Activated T-helper 17 cell treated with anti-CD3 and anti-CD28 coated beads, Interleukin-2, amount 50 U/mL, for 72 hours (primary cell): ENCODE data around the gene PLBD2. TPM values are rescaled to one million over a fixed set of nuclear protein-coding genes. Genes with fewer than 3 reads are reported as not detected.

ENCODE experiments used
- ATAC-seq: fragments of 150-1000 bp; cut with Tn5 transposase; replicated peaks from 2 replicates; pipeline ENCODE4 v1.10.0; 2021; ENCODE audit warnings: mild to moderate bottlenecking, moderate library complexity
- H3K27ac Mint-ChIP-seq: one replicate; pipeline ENCODE4 v1.8.0; 2022; ENCODE audit warnings: mixed read lengths
- H3K27me3 Mint-ChIP-seq: one replicate; pipeline ENCODE4 v1.8.0; 2022; ENCODE audit warnings: mixed read lengths
- H3K36me3 Mint-ChIP-seq: one replicate; pipeline ENCODE4 v1.8.0; 2022; ENCODE audit warnings: low read depth, mild to moderate bottlenecking, mixed read lengths
- H3K4me1 Mint-ChIP-seq: one replicate; pipeline ENCODE4 v1.8.0; 2022; ENCODE audit warnings: mixed read lengths
- H3K4me3 Mint-ChIP-seq: one replicate; pipeline ENCODE4 v1.8.0; 2022; ENCODE audit warnings: mild to moderate bottlenecking, mixed read lengths
- H3K9me3 Mint-ChIP-seq: one replicate; pipeline ENCODE4 v1.8.0; 2022; ENCODE audit warnings: mixed read lengths
- total RNA-seq, 2 donors: library from RNA; stranded (reverse); gene quantifications; one replicate each; pipeline ENCODE4 v1.2.3, GENCODE V29; 2022

Gene PLBD2
- total RNA-seq, 2 donors from 2014 or later: 18.5 to 21.5 TPM

DNA sequence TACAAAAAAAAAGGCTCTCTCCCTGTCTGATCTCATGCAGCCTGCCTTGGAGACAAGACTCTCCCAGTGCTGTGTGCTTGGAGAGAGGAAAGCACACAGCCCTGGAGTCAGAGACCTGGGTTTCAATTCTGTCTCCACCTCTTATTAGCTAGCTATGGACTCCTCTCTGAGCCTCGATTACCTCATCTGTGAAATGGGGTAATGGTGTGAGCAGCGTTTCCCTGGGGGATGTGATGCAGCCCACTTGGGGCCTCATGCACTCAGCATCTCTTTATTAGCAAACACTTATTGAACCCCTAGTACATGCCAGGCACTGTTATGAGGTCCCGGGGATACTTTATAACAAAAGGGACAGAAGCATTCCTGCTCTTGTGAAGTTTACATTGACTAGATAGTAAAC, 32.8 kb downstream of the PLBD2 start:
- ATAC-seq: no peak
- H3K27me3 Mint-ChIP-seq: no peaks in the 10 kb centered on the region
- no peaks in the 10 kb centered on the region for H3K9me3 Mint-ChIP-seq
- H3K4me1 Mint-ChIP-seq: no peaks in the 10 kb centered on the region
- H3K4me3 Mint-ChIP-seq: no peak overlapping the region
- H3K36me3 Mint-ChIP-seq: peaks cover 12% of the 10 kb centered on the region
- no peak overlapping the region for H3K27ac Mint-ChIP-seq

DNA sequence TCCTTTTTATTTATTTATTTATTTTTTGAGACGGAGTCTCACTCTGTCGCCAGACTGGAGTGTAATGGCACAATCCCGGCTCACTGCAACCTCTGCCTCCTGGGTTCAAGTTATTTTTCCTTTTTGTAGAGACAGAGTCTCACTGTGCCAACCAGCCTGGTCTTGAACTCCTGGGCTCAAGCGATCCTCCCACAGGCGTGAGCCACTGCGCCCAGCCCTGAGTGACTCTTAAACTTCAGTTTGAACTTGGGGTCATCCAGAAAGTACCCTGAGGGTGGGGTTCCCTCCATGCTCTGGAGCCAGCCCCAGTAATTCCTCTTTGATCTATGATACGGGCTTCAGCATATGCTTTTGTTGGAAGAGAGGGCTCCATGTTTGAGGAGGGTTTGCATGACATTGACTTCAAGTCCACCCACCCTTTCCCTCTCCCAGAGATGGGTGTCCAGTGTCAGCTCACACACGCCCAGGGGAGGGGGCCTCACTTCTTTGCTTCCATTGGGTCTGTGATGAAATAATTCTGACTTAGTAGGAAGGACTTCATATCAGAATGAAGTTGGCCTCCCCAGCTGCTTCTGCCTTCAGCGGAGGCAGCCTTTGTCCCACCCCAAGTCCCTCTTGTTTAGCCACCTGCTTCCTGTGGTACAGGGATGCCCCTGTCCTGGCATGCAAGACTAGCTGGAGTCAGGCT, 33.4 kb downstream of the PLBD2 start:
- Mint-ChIP-seq H3K4me3 (no peak overlapping the region), H3K36me3 (peaks cover 9% of the 10 kb centered on the region), H3K27ac (no peak overlapping the region), H3K4me1 (no peaks in the 10 kb centered on the region), H3K27me3 (no peaks in the 10 kb centered on the region), H3K9me3 (no peaks in the 10 kb centered on the region)
- no peak for ATAC-seq

DNA sequence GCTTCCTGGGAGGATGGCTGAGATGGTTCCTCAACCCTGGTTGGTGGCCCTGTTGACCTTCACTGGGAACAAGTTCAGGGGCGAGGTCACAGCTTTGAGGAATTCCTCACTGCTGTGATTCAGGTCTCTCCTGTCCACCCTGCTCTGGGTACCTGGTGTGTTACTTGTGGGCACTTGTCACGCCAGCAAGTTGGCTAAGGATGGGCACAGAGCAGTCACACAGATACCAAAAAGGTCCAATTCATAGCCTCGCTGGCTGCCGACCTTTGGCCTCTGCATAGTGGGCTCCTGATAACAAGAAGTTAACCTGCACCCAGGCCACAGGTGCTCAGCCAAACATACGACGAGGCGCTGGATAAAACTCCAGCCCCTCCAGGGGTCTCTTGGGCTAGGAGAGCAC, 34.1 kb downstream of the PLBD2 start:
- no peak overlapping the region for H3K4me3 Mint-ChIP-seq
- H3K36me3 Mint-ChIP-seq: peaks cover 4% of the 10 kb centered on the region
- H3K27ac Mint-ChIP-seq: no peak overlapping the region
- no peaks in the 10 kb centered on the region for H3K9me3 Mint-ChIP-seq
- no peaks in the 10 kb centered on the region for H3K27me3 Mint-ChIP-seq
- no peaks in the 10 kb centered on the region for H3K4me1 Mint-ChIP-seq
- no peak for ATAC-seq

DNA sequence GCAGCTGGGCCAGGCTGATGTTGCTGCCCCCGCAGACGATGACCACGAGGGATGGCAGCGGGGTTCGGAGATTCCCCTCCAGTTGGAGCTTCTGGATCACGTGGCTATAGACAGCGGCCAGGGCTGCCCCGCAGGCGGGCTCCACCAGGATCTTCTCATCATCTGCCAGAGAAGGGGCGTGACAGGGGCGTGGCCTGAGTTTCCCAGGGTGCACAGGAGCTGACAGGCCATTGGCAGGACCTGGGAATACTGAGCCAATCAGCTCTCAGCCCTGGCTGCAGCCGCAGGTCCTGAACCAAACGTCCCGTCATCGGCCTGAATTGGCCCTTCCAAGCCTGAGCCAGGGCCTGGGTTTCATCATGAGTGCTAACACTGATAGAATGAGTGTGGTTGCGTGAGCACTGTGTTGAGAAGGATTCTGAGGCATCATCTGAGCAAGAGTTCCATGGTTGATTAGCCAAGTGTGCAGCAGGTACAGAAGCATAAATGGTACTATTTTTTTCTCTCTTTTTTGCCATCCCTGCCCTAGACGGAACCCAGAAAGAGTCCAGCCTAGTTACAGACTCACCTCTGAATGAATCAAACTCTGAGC, 34.7 kb downstream of the PLBD2 start:
- no peak for ATAC-seq
- Mint-ChIP-seq H3K4me1 (no peaks in the 10 kb centered on the region), H3K27me3 (no peaks in the 10 kb centered on the region), H3K9me3 (no peaks in the 10 kb centered on the region), H3K27ac (no peak overlapping the region), H3K36me3 (no peaks in the 10 kb centered on the region), H3K4me3 (no peak overlapping the region)

DNA sequence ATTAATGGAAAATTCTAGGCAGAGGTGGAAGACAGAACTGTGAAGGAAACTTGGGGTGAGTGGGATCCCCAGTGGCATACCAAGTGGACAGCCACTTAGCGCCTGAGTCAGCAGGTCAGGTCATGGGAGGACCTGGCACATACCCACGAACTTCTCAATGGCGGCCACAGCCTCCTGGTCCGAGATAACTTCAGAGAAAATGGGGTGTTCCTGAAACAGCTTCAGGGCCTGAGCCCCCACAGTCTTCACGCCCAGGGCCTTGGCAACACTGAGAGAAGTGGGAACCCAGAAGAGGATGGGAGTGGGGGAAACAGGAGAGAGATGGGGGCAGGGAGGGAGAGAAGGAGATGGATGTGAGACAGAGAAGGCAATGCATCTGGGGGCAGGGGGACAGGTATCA, 35.4 kb downstream of the PLBD2 start:
- Mint-ChIP-seq H3K4me3 (no peak overlapping the region), H3K27ac (no peak overlapping the region), H3K27me3 (no peaks in the 10 kb centered on the region), H3K36me3 (no peaks in the 10 kb centered on the region), H3K9me3 (no peaks in the 10 kb centered on the region), H3K4me1 (no peaks in the 10 kb centered on the region)
- ATAC-seq: no peak

DNA sequence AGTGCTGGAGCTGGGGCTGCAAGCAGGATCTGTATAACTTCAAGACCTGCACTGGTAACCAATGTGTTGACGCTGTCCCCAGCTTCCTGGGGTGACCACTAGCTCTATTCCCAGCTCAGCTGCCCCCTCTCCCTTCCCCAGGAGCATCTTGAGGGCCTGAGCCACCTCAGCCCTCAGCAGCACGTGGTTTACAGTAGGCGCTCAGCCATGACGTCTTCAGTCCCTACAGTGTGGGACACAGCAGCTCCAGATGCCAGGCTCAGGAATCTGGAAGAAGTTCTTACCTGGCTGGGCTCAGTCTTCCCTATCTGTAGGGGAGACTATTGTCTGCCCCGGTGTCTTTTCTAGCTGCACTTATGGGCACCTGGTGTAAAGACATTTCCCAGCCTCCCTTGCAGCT, 36.7 kb downstream of the PLBD2 start:
- H3K4me3 Mint-ChIP-seq: no peak overlapping the region
- no peaks in the 10 kb centered on the region for H3K27me3 Mint-ChIP-seq
- no peaks in the 10 kb centered on the region for H3K4me1 Mint-ChIP-seq
- no peak overlapping the region for H3K27ac Mint-ChIP-seq
- no peak for ATAC-seq
- no peaks in the 10 kb centered on the region for H3K9me3 Mint-ChIP-seq
- no peaks in the 10 kb centered on the region for H3K36me3 Mint-ChIP-seq

DNA sequence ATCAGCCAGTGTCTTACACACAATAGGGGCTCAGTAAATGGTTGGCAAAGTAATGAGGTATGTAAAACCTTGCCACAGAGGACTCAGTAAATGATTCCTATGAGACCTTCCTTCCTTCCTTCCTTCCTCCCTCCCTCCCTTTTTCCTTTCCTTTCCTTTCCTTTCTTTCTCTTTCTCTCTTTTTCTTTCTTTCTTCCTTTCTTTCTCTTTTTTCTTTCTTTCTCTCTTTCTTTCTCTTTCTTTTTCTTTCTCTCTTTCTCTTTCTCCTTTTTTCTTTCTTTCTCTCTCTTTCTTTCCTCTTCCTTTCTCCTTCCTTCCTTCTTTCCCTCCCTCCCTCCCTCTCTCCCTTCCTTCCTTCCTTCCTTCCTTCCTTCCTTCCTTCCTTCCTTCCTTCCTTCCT, 37.8 kb downstream of the PLBD2 start:
- Mint-ChIP-seq H3K4me3 (no peak overlapping the region), H3K4me1 (no peaks in the 10 kb centered on the region), H3K27ac (no peak overlapping the region), H3K36me3 (no peaks in the 10 kb centered on the region), H3K9me3 (no peaks in the 10 kb centered on the region), H3K27me3 (no peaks in the 10 kb centered on the region)
- no peak for ATAC-seq

DNA sequence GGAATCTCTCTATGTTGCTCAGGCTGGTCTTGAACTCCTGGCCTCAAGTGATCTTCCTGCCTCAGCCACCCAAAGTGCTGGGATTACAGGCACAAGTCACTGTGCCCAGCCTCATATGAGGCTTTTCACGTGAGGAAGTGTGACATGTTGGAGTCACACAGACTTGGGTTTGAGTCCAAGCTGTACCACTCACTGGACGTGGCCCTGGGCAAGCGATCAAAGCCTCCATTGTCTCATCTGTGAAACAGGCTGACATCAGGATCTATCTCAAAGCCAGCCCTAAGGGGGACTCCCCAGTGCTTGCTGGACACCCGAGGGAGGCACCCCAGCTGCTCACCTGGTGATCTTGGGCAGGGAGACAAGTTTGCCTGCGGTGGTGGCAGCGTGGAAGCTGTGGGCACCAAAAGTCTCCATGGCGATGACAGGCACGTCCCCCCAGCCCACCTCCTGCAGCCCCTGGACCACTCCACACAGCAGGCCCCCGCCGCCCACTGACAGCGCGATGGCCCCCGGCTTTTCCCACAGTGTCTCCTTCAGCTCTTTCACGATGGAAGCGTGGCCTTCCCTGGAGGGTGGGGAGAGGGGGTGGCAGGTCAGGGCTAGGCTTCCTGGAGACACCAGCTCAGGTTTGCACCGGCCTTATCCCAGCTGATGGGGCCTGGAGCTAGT, 38.6 kb downstream of the PLBD2 start:
- no peak for ATAC-seq
- no peaks in the 10 kb centered on the region for H3K4me1 Mint-ChIP-seq
- no peaks in the 10 kb centered on the region for H3K9me3 Mint-ChIP-seq
- H3K27ac Mint-ChIP-seq: no peak overlapping the region
- no peak overlapping the region for H3K4me3 Mint-ChIP-seq
- H3K36me3 Mint-ChIP-seq: no peaks in the 10 kb centered on the region
- no peaks in the 10 kb centered on the region for H3K27me3 Mint-ChIP-seq

DNA sequence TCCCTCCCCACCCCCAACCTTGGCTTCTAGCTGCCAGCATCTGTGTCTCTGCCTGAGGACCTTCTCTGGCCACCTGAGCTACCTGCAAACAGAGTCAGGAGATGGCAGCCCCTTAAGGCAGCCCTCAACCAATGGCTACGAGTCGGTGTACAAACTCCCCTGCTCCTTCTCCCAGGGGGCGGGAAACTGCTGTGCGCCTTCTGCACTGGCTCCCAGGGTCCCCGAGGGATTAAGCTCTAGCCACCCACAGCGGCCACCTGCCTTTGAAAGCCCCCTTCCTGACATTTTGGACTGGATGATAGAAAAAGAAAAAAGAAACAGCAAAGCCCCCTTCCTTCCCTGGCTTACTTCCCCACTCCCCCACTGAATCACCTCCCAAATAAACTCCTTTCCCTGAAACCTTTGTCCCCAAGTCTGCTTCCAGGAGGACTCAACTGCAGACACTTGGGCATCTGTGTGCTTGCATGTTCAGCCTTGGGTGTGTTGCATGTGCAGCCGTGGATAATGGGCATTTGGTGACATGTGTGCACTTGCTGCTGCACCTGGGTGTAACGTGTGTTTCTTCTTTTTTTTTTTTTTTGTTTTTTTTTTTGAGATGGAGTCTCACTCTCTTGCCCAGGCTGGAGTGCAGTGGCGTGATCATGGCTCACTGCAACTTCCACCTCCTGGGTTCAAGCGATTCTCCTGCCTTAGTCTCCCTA, 39.3 kb downstream of the PLBD2 start:
- Mint-ChIP-seq H3K4me3 (no peak overlapping the region), H3K27me3 (no peaks in the 10 kb centered on the region), H3K36me3 (no peaks in the 10 kb centered on the region), H3K4me1 (no peaks in the 10 kb centered on the region), H3K9me3 (no peaks in the 10 kb centered on the region), H3K27ac (no peak overlapping the region)
- ATAC-seq: no peak

DNA sequence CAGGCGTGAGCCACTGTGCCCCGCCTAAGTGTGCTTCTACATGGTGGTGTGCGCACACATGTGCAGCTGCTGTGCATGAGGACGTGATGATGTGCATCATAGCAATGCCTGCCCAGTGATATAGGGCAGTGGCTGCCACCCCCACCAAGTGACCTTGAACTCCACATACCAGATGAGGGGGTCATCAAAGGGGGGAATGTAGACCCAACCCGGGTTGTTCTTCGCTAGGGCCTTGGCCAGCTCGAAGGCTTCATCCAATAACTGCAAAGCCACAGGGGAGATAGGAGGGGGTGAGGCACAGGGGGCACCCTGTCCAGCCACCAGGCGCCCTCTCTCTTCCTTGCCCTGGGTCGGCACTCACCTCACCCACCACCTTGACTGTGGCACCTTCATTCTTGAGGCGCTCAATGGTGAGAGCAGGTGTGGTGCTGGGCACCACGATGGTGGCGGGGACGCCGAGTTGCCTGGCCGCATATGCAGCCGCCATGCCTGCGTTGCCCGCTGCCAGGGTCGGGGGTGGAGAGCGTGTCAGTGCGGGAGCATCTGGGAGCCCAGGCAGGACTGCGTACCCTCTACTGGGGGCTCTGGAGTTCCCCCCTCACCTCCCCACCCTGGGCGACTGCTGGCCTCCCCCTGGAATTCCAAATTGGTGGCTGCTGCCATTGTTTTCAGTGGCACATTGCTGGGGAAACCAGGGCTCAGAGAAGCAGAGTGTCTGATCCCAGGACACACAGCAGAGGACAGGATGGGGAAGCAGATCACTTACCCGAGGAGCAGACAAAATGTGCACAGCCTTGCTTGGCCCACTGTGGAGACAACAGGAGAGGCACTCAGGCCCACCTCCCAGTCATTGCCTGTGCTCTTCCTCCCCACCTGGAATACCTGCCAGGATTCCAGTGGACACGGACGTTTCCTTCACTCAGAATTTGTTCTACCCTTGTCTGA, 40.2 kb downstream of the PLBD2 start:
- H3K27ac Mint-ChIP-seq: no peak overlapping the region
- H3K9me3 Mint-ChIP-seq: no peaks in the 10 kb centered on the region

DNA sequence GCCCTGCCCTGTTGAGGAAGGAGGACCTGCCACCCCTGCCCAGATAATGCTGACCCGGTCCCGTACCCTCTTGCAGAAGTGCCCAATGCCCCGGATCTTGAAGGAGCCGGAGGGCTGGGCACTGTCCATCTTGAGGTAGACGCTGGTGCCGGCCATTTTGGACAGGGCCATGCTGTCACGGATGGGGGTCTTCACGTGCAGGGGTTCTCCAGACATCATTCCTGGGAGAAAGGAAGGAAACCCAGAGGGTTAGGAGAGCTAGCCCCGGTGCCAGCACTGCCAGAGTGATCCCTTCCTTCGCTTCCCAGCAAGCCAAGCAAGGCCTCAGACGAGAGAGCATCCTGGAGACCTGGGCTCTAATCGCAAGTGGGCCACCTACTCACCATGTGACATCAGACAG, 41.1 kb downstream of the PLBD2 start:
- Mint-ChIP-seq H3K36me3 (no peaks in the 10 kb centered on the region), H3K27me3 (peaks cover 1% of the 10 kb centered on the region), H3K9me3 (no peaks in the 10 kb centered on the region), H3K4me3 (no peak overlapping the region), H3K27ac (no peak overlapping the region), H3K4me1 (no peaks in the 10 kb centered on the region)
- ATAC-seq: no peak

More for the DNA sequence above, 40.2 kb downstream of the PLBD2 start:
- no peak for ATAC-seq
- H3K27me3 Mint-ChIP-seq: no peaks in the 10 kb centered on the region
- no peaks in the 10 kb centered on the region for H3K4me1 Mint-ChIP-seq
- no peak overlapping the region for H3K4me3 Mint-ChIP-seq
- no peaks in the 10 kb centered on the region for H3K36me3 Mint-ChIP-seq

DNA sequence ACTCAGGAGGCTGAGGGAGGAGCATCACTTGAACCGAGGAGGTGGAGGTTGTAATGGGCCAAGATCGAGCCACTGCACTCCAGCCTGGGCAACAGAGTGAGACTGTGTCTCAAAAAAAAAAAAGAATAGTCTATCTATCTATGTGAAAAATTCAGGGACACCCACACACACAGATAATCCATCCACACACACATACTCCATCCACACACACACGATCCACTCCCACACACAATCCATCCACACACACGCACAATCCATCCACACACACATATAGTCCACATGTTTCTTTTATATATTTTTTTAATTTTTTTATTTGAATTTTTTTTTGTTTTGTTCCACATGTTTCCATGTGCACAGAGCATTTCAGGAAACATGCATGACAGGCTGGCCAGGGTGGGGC, 42.0 kb downstream of the PLBD2 start:
- Mint-ChIP-seq H3K4me3 (no peak overlapping the region), H3K27ac (no peak overlapping the region), H3K36me3 (no peaks in the 10 kb centered on the region), H3K4me1 (no peaks in the 10 kb centered on the region), H3K27me3 (peaks cover 3% of the 10 kb centered on the region), H3K9me3 (no peaks in the 10 kb centered on the region)
- ATAC-seq: no peak

DNA sequence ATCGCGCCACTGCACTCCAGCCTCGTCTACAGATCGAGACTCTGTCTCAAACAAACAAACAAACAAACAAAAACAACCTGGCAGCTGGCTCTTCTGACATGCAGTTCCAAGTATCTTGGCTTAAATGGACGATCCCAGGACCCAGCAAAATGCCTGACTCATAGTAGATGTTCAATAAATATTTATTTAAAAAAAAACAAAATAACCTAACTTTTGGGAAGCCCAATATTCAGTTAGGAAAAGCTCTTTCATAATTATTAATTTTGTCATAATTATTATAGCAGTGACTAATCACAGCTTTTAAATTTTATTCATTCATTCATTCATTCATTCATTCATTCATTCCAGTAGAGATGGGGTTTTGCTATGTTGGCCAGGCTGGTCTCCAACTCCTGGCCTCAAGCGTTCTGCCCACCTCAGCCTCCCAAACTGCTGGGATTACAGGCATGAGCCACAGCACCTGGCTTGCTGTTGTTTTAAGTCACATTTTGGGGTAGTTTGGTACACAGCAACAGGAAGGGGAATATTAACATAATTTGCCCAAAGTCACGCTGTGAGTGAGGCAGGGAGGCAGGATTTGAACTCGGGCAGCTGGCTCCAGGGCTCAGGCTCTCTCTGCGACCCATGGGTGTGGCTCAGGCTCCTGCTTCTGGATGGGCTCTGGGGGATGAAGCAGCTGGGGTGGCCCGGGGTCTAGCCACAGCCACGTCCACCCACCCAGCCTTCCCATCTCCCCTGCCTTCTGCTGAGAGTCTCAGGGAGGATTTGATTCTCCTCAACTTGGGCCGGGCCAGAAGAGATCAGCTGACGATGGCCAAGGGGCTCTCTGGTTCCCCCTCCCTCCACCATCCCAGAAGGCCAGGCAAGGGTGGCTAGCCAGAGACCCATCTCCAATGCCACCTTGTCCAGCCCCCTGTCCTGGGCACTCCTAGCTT, 42.9 kb downstream of the PLBD2 start:
- no peak for ATAC-seq
- Mint-ChIP-seq H3K9me3 (no peaks in the 10 kb centered on the region), H3K27ac (no peak overlapping the region), H3K4me1 (no peaks in the 10 kb centered on the region), H3K4me3 (no peak overlapping the region), H3K36me3 (no peaks in the 10 kb centered on the region), H3K27me3 (peaks cover 3% of the 10 kb centered on the region)
